ENCODE data around the gene ATP2B2. TPM values are rescaled to one million over a fixed set of nuclear protein-coding genes. Genes with fewer than 3 reads are reported as not detected.

The ATP2B2 gene
- total RNA-seq, 1 experiment from 2014 or later: not detected

GRCh38 chr3:10423171-10423882 lies 82.1 kb downstream of the ATP2B2 start:
- H3K4me1 Mint-ChIP-seq (ENCODE audit: low read depth, unreplicated experiment): no peaks in the 10 kb centered on the region
- TF ChIP-seq CTCF (IDR thresholded peaks at IDR 0.05; ENCODE audit: unreplicated experiment): no peak
- H3K27me3 Mint-ChIP-seq (ENCODE audit: unreplicated experiment): peaks cover 89% of the 10 kb centered on the region
- peaks cover 4% of the 10 kb centered on the region for H3K36me3 Mint-ChIP-seq (ENCODE audit: insufficient read depth, unreplicated experiment)
- intact Hi-C loops (cut with micrococcal nuclease; ENCODE audit: unreplicated experiment): no loop called here
- no peak overlapping the region for H3K27ac Mint-ChIP-seq (ENCODE audit: unreplicated experiment)
- H3K4me3 Mint-ChIP-seq (ENCODE audit: low read depth, unreplicated experiment): no peak overlapping the region
- H3K9me3 Mint-ChIP-seq (ENCODE audit: low read depth, unreplicated experiment): no peaks in the 10 kb centered on the region
- no peak for DNase-seq
- BruUV-seq (replicated peaks): no TSS peak
- CTCF ChIA-PET: no interaction called here

- Mint-ChIP-seq H3K36me3 (ENCODE audit: insufficient read depth, unreplicated experiment) (peaks cover 4% of the 10 kb centered on the region), H3K4me1 (ENCODE audit: low read depth, unreplicated experiment) (no peaks in the 10 kb centered on the region), H3K27ac (ENCODE audit: unreplicated experiment) (no peak overlapping the region), H3K4me3 (ENCODE audit: low read depth, unreplicated experiment) (no peak overlapping the region), H3K27me3 (ENCODE audit: unreplicated experiment) (peaks cover 89% of the 10 kb centered on the region), H3K9me3 (ENCODE audit: low read depth, unreplicated experiment) (no peaks in the 10 kb centered on the region)
- BruUV-seq (replicated peaks): no TSS peak
- TF ChIP-seq CTCF (IDR thresholded peaks at IDR 0.05; ENCODE audit: unreplicated experiment): no peak
- CTCF ChIA-PET: no interaction called here
- no peak for DNase-seq
- intact Hi-C loops (cut with micrococcal nuclease; ENCODE audit: unreplicated experiment): no loop called here
Observed at GRCh38 chr3:10421996-10422395, 83.4 kb downstream of the ATP2B2 start.

- DNase-seq: no peak
- no peak overlapping the region for H3K27ac Mint-ChIP-seq (ENCODE audit: unreplicated experiment)
- CTCF ChIA-PET: interaction anchor here (0.7 kb wide), 1 partner anchor 101 kb away, joined by 4 read pairs; no protein-coding TSS in a partner anchor
- intact Hi-C loops (cut with micrococcal nuclease; ENCODE audit: unreplicated experiment): no loop called here
- no peak overlapping the region for H3K4me3 Mint-ChIP-seq (ENCODE audit: low read depth, unreplicated experiment)
- no peak for TF ChIP-seq CTCF (IDR thresholded peaks at IDR 0.05; ENCODE audit: unreplicated experiment)
- H3K27me3 Mint-ChIP-seq (ENCODE audit: unreplicated experiment): peaks cover 89% of the 10 kb centered on the region
- H3K36me3 Mint-ChIP-seq (ENCODE audit: insufficient read depth, unreplicated experiment): peaks cover 4% of the 10 kb centered on the region
- BruUV-seq (replicated peaks): no TSS peak
- no peaks in the 10 kb centered on the region for H3K9me3 Mint-ChIP-seq (ENCODE audit: low read depth, unreplicated experiment)
- H3K4me1 Mint-ChIP-seq (ENCODE audit: low read depth, unreplicated experiment): no peaks in the 10 kb centered on the region
Observed at GRCh38 chr3:10420745-10421475, 84.5 kb downstream of the ATP2B2 start.

- no TSS peak for BruUV-seq (replicated peaks)
- CTCF ChIA-PET: interaction anchor here (0.7 kb wide), 1 partner anchor 132 kb away, joined by 3 read pairs; no protein-coding TSS in a partner anchor
- Mint-ChIP-seq H3K27ac (ENCODE audit: unreplicated experiment) (no peak overlapping the region), H3K9me3 (ENCODE audit: low read depth, unreplicated experiment) (no peaks in the 10 kb centered on the region), H3K36me3 (ENCODE audit: insufficient read depth, unreplicated experiment) (peaks cover 4% of the 10 kb centered on the region), H3K27me3 (ENCODE audit: unreplicated experiment) (peaks cover 89% of the 10 kb centered on the region), H3K4me3 (ENCODE audit: low read depth, unreplicated experiment) (no peak overlapping the region), H3K4me1 (ENCODE audit: low read depth, unreplicated experiment) (no peaks in the 10 kb centered on the region)
- intact Hi-C loops (cut with micrococcal nuclease; ENCODE audit: unreplicated experiment): loop anchor here (5.0 kb wide), 1 partner anchor 203 kb away; no protein-coding TSS in a partner anchor
- no peak for DNase-seq
- TF ChIP-seq CTCF (IDR thresholded peaks at IDR 0.05; ENCODE audit: unreplicated experiment): no peak
Observed at GRCh38 chr3:10419637-10420232, 85.7 kb downstream of the ATP2B2 start.
